ENCODE data around the gene SELL. TPM values are rescaled to one million over a fixed set of nuclear protein-coding genes. Genes with fewer than 3 reads are reported as not detected.

Gene SELL
- total and polyA plus RNA-seq, 7 donors = 0.55 to 62.9 (median 1.5) TPM

- no peaks in the 10 kb centered on the region for H3K4me1 ChIP-seq
- TF ChIP-seq, protein P1, sequence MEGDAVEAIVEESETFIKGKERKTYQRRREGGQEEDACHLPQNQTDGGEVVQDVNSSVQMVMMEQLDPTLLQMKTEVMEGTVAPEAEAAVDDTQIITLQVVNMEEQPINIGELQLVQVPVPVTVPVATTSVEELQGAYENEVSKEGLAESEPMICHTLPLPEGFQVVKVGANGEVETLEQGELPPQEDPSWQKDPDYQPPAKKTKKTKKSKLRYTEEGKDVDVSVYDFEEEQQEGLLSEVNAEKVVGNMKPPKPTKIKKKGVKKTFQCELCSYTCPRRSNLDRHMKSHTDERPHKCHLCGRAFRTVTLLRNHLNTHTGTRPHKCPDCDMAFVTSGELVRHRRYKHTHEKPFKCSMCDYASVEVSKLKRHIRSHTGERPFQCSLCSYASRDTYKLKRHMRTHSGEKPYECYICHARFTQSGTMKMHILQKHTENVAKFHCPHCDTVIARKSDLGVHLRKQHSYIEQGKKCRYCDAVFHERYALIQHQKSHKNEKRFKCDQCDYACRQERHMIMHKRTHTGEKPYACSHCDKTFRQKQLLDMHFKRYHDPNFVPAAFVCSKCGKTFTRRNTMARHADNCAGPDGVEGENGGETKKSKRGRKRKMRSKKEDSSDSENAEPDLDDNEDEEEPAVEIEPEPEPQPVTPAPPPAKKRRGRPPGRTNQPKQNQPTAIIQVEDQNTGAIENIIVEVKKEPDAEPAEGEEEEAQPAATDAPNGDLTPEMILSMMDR (IDR thresholded peaks at IDR 0.05) = no peak
- H3K27me3 ChIP-seq = no peaks in the 10 kb centered on the region
- no peaks in the 10 kb centered on the region for H3K9me3 ChIP-seq
- DNase-seq = no peak
- no peak overlapping the region for H3K4me3 ChIP-seq
- no peak overlapping the region for H3K27ac ChIP-seq
- intact Hi-C loops (cut with DNase I) = no loop called here
- H3K36me3 ChIP-seq = no peaks in the 10 kb centered on the region
Observed at GRCh38 chr1:169647512-169647911, 63.9 kb downstream of the SELL start.

- 72 to 78% methylated on average over 3 of the region's 3 CpGs for WGBS, 2 donors
- intact Hi-C loops (cut with DNase I) = no loop called here
- H3K27ac ChIP-seq = no peak overlapping the region
- no peak overlapping the region for H3K4me3 ChIP-seq
- no peak for DNase-seq
- H3K9me3 ChIP-seq = no peaks in the 10 kb centered on the region
- no peaks in the 10 kb centered on the region for H3K36me3 ChIP-seq
- no peak for TF ChIP-seq POLR2AphosphoS5 (IDR thresholded peaks at IDR 0.05)
- no peak for TF ChIP-seq EP300 (IDR thresholded peaks at IDR 0.05)
- TF ChIP-seq, protein P1 (IDR thresholded peaks at IDR 0.05) = no peak
- no peak for TF ChIP-seq POLR2A (IDR thresholded peaks at IDR 0.05)
- no peaks in the 10 kb centered on the region for H3K27me3 ChIP-seq
- H3K4me1 ChIP-seq = no peaks in the 10 kb centered on the region
Observed at GRCh38 chr1:169644297-169644696, 67.1 kb downstream of the SELL start.

Other genes with a start within 250 kb of the SELL start
- 10 to 100 TPM; 21.0 to 31.3 (median 27.2) TPM for gene SLC19A2, start 225.7 kb downstream of the SELL start, total RNA-seq
- gene SLC19A2, start 225.7 kb downstream of the SELL start, polyA plus RNA-seq = 1 to 10 TPM; 1.2 to 5.2 (median 3.0) TPM
- under 1 TPM in 3 of 4 donors, not detected in 1; under 0.01 to 0.71 (median 0.54) TPM for gene F5, start 125.1 kb downstream of the SELL start, total RNA-seq
- gene F5, start 125.1 kb downstream of the SELL start, polyA plus RNA-seq = 1 to 10 TPM in 1 of 3 donors, under 1 TPM in 1, not detected in 1; under 0.01 to 1.0 TPM
- gene SELP, start 81.5 kb downstream of the SELL start, total RNA-seq = 1 to 10 TPM; 1.8 to 9.4 (median 3.3) TPM
- 1 to 10 TPM in 1 of 3 donors, under 1 TPM in 1, not detected in 1; 0.23 to 6.6 TPM for gene SELP, start 81.5 kb downstream of the SELL start, polyA plus RNA-seq
- 10 to 100 TPM in 1 of 4 donors, not detected in 3; 20.1 TPM for gene SELE, start 22.5 kb upstream of the SELL start, total RNA-seq
- 1 to 10 TPM in 1 of 3 donors, under 1 TPM in 1, not detected in 1; under 0.01 to 1.2 TPM for gene SELE, start 22.5 kb upstream of the SELL start, polyA plus RNA-seq
- 10 to 100 TPM in 2 of 4 donors, 1 to 10 TPM in 2; 4.9 to 14.5 (median 8.9) TPM for gene METTL18, start 83.3 kb upstream of the SELL start, total RNA-seq
- 10 to 100 TPM in 1 of 3 donors, 1 to 10 TPM in 2; 7.3 to 10.2 (median 9.2) TPM for gene METTL18, start 83.3 kb upstream of the SELL start, polyA plus RNA-seq
- gene SCYL3, start 182.3 kb upstream of the SELL start, total RNA-seq = 10 to 100 TPM in 3 of 4 donors, 1 to 10 TPM in 1; 9.6 to 13.3 (median 12.8) TPM
- 1 to 10 TPM; 4.8 to 6.9 (median 6.5) TPM for gene SCYL3, start 182.3 kb upstream of the SELL start, polyA plus RNA-seq

All from sigmoid colon (tissue), 7 donors.